DMS114 treated with DMSO at 0.1 percent for 48 hours (cell line): ENCODE results near the gene LINC00305.

ENCODE experiments used
- DNase-seq: peaks from one replicate; lab custom pipeline; 2025; ENCODE audit not compliant: unreplicated experiment; lab: John Stamatoyannopoulos, UW

LINC00305 gene

GRCh38 chr18:64116571-64117175 lies 32.2 kb downstream of the LINC00305 start:
- DNase-seq: no peak

- DNase-seq: no peak
Measured at GRCh38 chr18:64115881-64116280, 33.0 kb downstream of the LINC00305 start.

GRCh38 chr18:64111950-64112349 lies 36.9 kb downstream of the LINC00305 start:
- DNase-seq: no peak

GRCh38 chr18:64110692-64111480 lies 38.0 kb downstream of the LINC00305 start:
- no peak for DNase-seq

- DNase-seq: no peak
Measured at GRCh38 chr18:64103986-64104385, 44.9 kb downstream of the LINC00305 start.

- DNase-seq: no peak
Measured at GRCh38 chr18:64100116-64100922, 48.6 kb downstream of the LINC00305 start.

- DNase-seq: no peak
Measured at GRCh38 chr18:64099244-64099643, 49.6 kb downstream of the LINC00305 start.

- peak; percentile 5 for DNase-seq
Measured at GRCh38 chr18:64097497-64097896, 51.4 kb downstream of the LINC00305 start.

GRCh38 chr18:64095056-64095455 lies 53.8 kb downstream of the LINC00305 start:
- DNase-seq: no peak

- DNase-seq: no peak
Measured at GRCh38 chr18:64094210-64094609, 54.7 kb downstream of the LINC00305 start.

- DNase-seq: no peak
Measured at GRCh38 chr18:64091526-64091925, 57.4 kb downstream of the LINC00305 start.

- DNase-seq: no peak
Measured at GRCh38 chr18:64090876-64091275, 58.0 kb downstream of the LINC00305 start.

GRCh38 chr18:64083916-64084315 lies 65.0 kb downstream of the LINC00305 start:
- DNase-seq: no peak

- DNase-seq: no peak
Measured at GRCh38 chr18:64082513-64082912, 66.4 kb downstream of the LINC00305 start.

- DNase-seq: no peak
Measured at GRCh38 chr18:64082054-64082453, 66.8 kb downstream of the LINC00305 start.

GRCh38 chr18:64073971-64074370 lies 74.9 kb downstream of the LINC00305 start:
- DNase-seq: no peak

GRCh38 chr18:64055019-64055418 lies 93.9 kb downstream of the LINC00305 start:
- DNase-seq: no peak

GRCh38 chr18:64053246-64053645 lies 95.6 kb downstream of the LINC00305 start:
- DNase-seq: no peak

- DNase-seq: no peak
Measured at GRCh38 chr18:64052772-64053171, 96.1 kb downstream of the LINC00305 start.

- DNase-seq: no peak
Measured at GRCh38 chr18:64044616-64045015, 104.3 kb downstream of the LINC00305 start.

GRCh38 chr18:64042728-64043358 lies 106.0 kb downstream of the LINC00305 start:
- DNase-seq: no peak
